Fibroblast of skin of left quadriceps (primary cell): ENCODE measurements around the gene MYOG.

Experiments
- DNase-seq, 2 experiments: peaks; one replicate each; pipeline ENCODE4 v3.0.0-alpha.2; 2013; ENCODE audit warnings: low read depth in 2 of 2

MYOG gene

DNA sequence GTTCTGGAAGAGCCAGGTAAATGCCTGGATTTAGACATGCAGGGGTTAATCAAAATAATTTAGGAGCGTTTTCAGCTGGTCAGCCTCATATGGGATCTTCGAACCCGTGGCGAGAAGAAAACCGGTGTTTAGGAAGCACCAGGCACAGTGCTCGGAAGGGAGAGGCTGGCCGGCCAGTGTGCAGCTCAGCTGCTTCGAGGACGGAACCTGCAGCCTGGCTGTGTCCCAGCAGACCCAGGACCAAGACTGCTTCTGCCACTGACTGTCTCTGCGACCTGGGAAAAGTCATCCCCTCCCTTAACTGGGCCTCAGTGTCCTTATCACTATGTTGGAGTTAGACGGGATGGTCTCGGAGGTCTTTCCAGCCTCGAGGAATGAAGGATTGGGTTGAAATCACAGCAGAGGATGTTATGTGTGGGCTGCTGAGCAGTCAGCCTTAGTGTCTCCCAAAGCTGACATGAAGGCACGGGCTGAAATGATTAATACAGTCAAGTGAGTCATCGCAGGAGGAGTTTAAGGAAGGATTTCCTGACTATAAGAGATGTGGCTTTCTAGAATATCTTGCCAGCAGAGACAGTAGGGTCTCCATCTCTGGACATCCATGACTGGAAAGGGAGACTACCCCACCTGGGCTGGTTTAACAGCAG is 38.7 kb downstream of the MYOG start:
- peak; percentile 60 to 63 for DNase-seq

DNA sequence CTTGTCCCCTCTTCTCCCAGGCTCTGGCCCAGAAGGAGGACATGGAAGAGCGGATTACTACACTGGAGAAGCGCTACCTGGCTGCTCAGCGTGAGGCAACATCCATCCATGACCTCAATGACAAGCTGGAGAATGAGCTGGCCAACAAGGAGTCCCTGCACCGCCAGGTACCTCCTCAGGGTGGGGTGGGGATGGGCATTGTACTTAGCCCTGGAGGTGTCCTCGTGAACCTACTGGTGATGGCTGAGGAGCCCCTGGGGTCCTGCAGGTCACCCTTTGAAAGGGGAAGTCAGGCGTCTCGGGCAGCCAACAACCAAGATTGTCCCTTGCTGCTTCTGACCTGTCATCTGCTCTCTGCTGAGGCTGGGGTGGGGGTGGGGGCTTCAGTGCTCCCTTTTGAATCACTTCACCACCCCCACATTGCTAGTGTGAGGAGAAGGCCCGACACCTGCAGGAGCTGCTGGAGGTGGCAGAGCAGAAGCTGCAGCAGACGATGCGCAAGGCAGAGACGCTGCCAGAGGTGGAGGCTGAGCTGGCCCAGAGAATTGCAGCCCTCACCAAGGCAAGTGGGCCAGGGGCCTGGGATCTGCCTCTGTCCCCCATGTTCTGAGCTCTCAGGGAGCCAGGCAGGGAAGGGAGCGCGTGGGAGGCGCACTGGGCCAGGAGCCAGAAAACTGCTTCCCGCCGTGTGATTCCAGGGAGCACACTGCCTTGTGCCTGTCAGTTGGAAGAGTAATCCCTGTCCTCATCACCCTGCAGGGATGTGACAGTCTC is 39.8 kb downstream of the MYOG start:
- DNase-seq: no peak

DNA sequence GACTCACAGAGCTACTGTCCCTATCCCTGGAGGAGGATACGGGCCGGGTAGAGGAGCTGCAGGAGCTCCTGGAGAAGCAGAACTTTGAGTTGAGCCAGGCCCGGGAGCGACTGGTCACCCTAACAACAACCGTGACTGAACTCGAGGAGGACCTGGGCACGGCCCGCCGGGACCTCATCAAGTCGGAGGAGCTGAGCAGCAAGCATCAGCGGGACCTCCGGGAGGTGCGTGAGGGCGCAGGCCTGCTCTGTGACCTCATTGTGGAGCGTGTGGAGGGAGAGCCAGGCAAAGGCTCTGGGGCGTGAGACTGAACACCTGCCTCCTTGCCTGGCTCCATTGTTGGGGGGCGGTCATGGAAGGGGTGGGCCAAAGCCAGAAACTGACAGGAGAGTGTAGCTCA is 40.5 kb downstream of the MYOG start:
- no peak for DNase-seq

DNA sequence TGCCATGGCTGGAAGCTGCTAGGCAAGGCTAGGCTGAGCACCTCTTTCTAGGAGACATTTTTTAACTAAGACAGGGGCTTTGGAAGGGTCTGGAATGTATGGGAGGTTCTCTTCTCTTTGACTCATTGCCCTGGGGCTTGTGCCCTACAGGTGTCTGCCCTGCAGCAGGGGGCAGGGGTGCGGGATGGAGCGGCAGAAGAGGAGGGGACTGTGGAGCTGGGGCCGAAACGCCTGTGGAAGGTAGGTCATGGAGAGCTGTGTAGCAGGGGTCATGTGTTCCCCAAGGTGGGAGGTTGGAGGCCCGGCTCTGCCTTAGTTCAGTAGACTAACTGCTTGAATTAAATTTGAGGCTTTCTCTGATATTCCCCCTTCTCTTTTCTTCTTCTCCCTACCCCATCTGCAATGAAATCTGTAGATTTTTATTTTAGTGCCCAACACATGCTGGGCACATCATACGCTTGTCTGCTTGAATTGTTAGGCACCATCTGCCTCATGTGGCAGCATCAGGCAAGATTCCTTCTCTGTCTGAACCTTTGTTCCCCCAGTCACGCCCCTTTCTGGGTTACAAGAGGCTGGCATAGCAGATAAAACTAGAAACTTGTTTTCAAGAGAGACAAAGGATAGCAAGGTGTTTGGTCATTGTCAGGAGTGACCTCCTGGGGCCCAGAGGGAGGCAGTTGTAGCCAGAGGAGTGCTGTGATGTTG is 41.1 kb downstream of the MYOG start:
- DNase-seq: no peak

DNA sequence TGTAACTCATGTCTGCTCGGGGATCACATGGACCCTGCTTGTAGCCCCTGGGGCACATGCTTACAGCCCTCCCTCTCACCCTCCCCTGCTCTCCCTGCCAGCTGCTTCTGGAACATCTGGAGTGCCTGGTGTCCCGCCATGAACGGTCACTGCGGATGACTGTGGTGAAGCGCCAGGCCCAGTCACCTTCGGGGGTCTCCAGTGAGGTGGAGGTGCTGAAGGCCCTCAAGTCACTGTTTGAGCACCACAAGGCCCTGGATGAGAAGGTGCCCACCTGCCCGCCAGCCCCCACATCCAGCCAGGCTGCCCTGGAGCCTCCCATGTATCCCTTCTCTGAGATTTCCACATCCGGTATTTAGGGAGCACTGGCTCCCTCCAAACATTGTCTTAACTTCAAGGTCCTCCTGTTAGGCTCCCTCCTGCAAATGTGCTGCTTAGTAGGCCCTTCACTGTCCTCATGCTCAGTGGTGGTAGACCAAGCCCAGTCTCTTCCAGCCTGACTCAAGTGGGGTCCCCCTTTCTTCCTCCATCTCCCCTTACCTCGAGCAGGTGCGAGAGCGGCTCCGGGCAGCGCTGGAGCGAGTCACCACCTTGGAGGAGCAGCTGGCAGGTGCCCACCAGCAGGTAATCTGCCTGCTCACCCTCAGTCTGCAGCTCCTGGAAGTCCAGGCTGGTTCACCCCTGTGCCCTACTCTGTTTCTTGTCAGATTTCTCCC is 41.8 kb downstream of the MYOG start:
- DNase-seq: no peak

DNA sequence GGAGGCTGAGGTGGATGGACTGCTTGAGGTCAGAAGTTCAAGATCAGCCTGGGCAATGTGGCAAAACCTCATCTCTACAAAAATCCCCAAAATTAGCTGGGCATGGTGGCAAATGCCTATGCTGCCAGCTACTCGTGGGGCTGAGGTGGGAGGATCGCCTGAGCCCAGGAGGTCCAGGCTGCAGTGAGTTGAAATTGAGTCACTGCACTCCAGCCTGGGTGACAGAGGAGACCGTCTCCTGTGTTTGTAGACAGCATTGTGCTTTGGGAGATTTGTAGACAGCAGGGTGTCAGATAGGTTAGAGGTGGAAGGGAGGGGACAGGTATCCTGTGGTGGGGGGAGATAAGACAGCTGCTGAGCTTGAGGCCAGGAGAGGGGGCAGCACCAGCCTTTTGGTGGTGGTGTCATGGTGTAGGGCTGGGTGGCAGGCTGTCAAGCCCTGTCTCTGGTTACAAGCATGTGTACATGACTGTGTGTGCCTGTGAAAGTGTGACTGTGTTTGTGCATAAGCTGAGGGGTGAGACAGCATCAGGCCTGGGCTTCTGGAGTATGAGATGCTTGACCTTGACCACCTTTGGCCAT is 44.4 kb downstream of the MYOG start:
- no peak for DNase-seq

DNA sequence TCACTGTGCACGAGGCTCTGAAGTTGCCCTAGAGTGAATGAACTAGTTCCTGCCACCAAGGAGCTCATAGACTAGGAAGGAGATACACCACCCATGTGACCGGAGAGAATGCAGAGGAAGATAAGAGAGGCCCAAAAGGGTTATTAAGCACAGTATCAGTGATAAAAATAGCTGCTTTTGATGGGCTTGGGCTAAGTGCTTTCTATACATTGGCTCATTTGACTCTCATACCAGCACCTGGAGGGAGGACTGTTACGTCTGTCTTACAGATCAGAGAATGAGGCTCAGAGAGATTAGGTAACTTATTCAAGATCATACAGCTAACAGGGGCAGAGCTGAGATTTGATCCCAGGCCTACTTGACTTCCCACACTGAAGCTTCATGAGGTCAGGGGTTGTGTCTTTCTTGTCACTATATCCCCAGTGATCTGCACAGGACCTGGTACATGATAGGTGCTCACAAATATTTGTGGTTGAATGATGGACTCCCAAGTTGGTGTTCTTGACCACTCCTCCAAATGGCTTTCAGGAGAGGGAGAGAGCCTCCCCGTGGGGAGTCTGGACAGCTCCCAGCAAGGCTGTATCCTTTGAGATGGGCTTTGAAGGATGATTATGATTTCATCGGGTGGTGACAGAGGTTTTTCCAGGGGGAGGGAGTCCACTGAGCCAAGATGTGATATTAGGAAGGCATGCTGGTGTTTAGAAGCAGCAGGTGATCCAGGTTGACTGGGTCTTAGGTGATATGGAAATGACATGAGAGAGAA is 45.1 kb downstream of the MYOG start:
- DNase-seq: no peak

DNA sequence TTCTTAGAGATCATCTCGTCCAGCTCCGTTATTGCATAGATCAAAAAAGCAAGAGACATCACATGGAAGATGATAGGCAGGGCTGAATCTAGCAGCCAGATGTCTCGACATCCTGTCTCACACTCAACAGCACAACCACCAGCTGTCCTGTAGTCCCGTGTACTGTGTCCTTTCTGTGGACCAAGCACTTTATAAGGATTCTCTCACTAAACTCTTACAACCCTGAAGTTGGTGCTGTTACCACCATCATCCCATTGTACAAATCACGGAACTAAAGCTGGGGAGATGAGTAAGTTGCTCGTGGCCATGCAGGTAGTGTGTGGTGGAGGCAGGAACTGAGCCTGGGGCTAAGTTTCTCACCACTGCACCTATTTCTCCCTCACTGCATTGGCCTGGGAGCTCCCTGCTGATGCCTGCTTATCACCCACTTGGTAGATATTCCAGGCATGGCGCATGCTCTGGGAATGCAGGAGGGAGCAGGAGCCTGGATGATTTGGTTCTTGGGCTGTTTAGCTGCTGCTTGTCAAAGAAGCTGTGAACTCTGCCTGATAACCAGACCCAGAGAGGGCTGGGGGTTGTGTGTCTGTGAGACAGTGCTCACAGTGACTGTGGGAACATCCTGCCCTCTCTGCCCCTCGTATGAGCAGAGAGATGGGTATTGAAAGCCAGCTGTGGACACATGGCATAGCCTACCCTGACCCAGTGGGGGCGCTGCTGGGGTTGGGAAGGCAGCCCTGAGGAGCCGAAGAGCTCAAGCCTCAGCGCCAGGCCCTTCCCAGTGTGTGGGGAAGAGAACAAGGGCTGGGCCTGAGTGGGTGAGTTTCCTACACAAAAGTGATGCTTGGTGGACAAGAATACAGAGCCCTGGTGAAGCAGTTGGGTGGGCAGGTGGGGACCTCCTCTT is 46.0 kb downstream of the MYOG start:
- DNase-seq: no peak

DNA sequence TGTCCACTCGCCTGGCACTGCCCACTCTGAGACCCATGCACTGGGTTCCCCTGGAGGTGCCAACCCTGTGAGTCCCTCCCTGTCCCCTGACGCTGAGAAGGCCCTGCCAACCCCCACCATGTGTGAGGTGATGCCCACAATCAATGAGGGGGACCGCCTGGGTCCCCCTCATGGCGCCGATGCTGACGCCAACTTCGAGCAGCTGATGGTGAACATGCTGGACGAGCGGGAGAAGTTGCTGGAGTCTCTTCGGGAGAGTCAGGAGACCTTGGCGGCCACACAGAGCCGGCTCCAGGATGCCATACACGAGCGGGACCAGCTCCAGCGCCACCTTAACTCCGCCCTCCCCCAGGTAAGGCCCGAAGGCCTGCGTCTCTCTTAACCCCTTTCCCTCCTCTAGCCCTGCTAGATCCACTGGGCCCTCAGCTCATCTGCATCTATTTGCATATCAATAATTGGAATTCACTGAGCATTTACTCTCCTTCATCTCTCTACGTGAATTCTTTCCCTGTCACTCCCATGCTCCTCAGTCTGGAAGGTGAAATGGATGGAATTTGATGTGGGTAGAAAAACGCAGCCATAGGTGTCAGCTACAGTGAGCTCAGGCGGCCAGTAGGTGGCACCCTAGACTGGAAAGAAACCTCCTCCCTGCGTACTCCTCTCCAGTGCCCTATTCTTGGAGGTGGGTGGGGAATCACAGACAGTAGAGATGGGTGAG is 46.8 kb downstream of the MYOG start:
- DNase-seq: peak; percentile 26 to 38

DNA sequence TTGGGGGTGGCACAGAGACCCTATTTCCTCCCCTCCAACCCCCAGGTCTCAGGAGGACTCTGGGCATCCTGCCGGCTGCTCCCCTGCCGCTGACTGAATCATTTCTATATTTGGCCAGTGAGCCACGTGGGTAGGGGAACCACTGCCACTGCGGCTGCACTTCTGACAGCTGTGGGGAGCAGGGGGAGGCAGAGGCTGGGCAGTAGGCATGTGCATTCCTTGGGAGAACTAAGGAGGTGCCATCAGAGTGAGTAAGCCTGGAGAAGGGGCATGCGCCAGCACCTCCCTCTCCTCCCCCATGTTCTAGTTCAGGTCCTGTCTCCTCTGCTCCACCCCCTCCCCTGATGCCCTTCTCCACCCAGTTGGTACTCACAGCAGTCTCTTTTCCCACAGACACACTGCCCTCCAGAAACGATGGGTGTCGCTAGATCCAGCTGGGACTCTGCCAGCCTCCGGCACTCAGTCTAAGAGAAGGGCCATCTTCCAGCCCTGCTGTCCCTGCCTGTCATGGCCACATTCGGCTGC is 47.5 kb downstream of the MYOG start:
- DNase-seq: no peak

DNA sequence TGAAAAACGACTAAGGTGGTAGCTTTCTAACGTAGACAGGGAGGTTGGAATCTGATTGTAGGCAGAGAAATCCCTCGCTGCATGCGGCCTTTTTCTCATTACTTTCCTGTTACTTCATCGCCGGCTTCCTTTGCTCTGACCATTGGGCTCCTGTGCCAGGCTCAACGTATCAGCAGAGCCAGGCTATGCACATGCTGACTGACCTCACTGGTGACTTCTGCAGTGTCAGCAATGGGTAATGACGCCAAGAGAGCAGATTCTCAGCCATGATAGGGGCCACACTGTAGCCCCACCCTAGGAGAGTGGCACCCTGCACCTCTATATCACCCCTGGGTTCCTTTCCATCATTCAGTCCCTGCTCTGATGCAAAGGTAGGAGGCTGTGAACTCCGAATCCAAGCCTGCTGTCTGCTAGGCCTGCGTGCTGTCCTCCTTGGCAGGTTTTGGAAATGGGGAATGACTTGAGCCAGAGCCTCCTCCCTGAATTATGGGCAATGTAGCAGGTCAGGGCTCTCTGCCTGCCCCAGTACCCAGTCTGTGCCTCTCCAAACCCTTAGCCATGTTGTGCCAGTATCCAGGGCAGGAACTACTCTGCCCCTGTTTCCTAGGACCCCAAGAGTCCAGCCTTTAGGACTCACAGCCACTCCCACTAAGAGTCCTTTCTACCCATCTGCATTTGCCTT is 48.2 kb downstream of the MYOG start:
- DNase-seq: no peak

DNA sequence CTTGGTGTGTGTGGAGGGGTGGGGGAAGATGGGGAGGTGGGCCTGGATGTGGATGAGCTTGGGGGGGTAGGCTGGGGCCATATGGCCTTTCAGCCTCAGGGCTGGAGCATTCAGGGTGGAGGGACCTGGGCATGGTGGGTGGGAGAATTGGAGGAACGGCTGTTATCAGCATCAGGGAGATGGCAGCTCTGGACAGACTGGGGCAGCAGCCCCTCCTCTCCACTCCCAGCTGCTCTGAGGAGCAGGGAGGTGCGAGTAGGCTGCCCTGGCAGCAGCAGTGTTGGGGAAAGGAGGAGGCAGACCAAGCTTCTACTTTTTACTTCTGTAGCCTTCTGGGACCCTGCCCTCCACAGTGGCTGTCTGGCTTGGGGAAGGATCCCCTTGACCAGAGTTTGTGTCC is 49.3 kb downstream of the MYOG start:
- no peak for DNase-seq

DNA sequence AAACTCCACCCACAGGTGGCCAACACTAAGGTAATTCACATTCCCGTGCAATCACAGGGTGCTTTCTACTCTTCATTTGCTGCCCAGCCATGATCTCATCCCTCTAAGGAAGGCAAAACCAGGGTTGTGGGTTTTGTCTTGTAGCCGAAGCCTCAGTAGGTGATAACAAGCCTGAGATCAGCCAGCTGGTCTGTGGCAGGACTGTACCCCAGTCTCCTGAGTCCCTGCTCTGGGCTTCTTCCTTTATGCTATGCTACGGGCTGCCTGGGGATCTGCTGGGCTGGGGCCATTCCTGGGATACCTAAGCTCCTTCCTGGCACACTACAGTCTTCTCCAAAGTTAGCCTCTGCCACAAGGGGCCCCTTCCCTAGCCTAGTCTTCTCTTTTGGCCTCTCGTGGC is 49.7 kb downstream of the MYOG start:
- DNase-seq: no peak

DNA sequence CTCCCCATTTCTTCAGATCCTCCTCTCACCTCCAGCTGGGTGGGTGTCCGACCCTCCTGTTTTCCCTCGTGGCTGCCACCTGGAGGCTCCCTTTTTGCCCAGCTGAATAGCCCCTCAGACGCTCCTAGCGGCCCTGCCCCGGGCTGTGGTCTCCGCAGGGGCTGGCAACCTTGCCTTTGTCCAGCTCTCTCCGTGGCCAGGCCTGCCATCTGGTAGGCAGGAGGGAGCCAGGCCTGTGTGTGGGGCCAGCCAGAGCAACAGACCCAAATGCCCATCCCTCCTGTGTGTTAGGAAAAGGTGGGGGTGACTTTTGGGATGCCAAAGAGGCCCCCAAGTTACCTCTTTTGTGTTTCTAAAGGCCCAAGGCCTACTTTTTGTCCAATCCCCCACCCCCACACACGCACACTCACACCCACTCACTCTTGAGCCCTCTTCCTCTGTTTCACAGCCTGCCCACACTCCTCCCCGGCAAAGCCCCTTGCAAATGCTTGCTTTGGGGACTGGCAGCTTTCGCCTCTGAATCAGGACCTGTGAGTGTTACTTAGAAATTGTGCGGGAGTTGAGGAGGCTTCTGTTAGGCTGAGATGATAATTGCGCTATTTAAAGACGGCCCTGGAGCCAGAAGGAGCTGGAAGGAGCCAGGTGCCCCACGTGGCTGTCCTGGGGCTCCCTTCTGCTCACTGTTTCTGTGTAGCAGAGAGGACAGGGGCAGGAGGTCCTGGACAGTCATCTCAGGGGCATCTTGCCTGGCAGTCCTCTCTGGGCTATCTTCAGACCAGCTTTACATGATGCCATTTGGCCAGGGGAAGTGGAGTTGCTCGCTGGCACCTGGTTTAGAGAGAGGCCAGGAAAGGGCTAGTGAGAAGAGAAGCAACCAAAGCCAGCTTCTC is 50.5 kb downstream of the MYOG start:
- no peak for DNase-seq

DNA sequence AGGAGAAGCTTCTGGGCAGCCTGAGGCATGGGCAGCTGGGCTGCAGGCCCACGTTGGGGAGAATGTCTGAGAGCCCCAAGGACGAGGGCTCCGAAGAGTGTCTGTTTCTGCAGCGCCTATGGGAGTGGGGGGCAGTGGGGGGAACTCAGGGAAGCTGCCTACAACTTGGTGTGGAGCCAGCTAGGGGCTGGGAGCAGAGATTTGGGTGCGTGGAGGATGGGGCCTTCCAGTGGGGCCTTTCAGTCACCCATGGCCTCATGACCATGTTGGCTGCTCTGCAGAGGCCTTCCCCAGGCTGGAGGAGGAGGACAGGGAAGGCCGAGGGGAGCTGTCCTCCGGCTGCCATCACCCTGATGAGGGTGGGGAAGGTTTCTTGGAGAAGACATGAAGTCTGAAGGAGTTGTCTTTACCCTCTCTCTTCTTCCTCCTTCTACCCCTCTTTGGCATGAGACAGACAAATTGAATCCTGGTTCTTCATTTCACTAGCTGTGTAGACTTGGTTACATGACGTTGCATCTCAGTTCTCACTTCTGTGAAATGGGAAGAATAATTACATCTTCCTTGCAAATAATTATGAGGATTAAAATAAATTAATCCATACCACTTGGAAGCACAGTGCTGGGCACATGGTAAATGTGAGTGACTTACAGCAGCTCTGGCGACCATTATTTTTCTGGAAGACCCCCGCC is 51.2 kb downstream of the MYOG start:
- no peak for DNase-seq

DNA sequence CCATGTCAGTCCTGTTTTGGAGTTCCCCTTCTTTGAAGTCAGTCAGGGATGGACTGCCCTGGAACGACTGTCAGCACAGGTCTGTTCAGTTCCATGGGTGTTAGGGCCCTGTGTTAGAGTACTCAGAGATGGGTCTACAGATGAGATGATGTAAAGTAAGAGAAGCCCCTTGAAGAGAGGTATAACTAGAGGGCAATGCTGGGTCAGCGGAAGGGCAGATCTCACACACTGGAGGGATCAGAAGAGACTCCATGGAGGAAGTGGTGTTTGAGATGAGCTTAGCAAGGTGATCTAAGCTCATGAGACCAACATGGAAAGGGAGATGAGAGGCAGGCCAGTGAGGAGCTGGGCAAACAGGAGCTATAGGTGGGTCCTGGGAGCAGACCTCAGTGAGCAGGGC is 51.9 kb downstream of the MYOG start:
- DNase-seq: no peak

DNA sequence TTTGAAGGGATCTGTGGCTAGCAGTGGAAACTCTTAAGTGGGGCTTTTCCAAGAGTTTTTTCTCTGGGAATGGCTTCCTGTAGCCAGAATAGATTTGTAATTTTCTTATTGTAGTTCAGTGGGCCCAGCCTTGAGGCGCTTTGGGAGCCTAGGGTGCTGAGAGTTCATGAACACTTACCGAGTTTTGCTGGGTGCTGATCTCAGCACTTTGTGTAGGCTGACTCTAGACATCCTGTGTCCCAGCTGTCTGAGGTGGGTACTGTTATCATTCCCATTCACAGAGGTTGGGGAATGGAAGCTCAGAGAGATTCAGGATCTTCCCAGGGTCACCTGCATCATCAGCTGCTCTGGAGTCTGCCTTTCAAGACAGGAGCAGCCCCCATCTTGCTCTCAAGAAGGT is 52.5 kb downstream of the MYOG start:
- DNase-seq: no peak
